ENCODE measurements around the gene MYO16.

The MYO16 gene

DNA sequence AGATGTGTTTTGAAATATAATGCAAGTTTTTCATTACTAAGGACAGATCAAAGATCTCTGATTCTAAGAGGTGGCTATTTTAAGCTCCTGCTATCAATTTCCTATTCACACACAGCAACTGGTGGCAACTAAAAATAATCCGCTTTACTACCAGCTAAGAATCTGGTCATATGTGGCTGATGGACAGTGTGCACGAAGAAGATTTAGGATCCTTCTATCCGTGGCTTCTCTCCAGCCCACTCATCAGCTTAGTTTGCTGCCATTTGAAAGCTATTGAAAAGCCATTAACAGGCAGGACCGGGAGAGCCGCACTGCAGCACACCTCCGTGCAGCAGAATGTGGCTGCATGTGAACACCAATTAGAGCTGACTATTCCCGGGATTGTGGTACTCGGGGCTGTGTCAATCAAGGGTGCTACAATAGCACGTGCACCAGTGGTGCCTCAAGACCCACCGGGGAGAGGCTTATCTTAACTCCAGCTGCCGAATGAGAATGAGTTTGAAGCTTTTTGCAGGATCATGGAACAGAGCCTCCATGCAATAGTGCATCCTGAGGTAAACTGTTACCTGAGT, at the start of gene MYO16:
Gene MYO16, plus strand, starts transcription at position 431 of the 572 bp plus-strand sequence. CDS start 234 bp downstream, outside the sequence.
- Histone ChIP-seq H3K9ac (ENCODE audit: low read depth, low read length, poor library complexity, severe bottlenecking) (no peak within 1 kb of the TSS), H3K9me2 (replicated peaks; ENCODE audit: low read depth, low read length) (no peaks in the 10 kb centered on the region), H3K4me2 (ENCODE audit: low read depth, low read length, poor library complexity, severe bottlenecking) (no peak within 1 kb of the TSS), H3K4me1 (ENCODE audit: insufficient read depth, low read length, poor library complexity, severe bottlenecking) (no peaks in the 10 kb centered on the region), H3K9me3 (ENCODE audit: insufficient read depth, low read depth, low read length) (no peaks in the 10 kb centered on the region), H4K20me1 (ENCODE audit: insufficient read depth, low read length, poor library complexity, severe bottlenecking) (no peaks in the 10 kb centered on the region), H2AFZ (ENCODE audit: low read length) (no peak within 1 kb of the TSS), H3K4me3 (ENCODE audit: low read length, poor library complexity, severe bottlenecking) (no peak within 1 kb of the TSS), H3K79me2 (ENCODE audit: insufficient read depth, low read length) (no peaks in the 10 kb centered on the region), H3F3A (ENCODE audit: low read depth) (no peaks in the 10 kb centered on the region), H3K36me3 (ENCODE audit: insufficient read depth, low read length) (no peaks in the 10 kb centered on the region), H3K27me3 (ENCODE audit: insufficient read depth, low read length, poor library complexity, severe bottlenecking) (no peaks in the 10 kb centered on the region)
- TF ChIP-seq CTCF (conservative IDR thresholded peaks at IDR 0.05; ENCODE audit: low read length), result no peak
- TF ChIP-seq EZH2phosphoT487 (IDR thresholded peaks at IDR 0.05; ENCODE audit: borderline replicate concordance), result no peak

DNA sequence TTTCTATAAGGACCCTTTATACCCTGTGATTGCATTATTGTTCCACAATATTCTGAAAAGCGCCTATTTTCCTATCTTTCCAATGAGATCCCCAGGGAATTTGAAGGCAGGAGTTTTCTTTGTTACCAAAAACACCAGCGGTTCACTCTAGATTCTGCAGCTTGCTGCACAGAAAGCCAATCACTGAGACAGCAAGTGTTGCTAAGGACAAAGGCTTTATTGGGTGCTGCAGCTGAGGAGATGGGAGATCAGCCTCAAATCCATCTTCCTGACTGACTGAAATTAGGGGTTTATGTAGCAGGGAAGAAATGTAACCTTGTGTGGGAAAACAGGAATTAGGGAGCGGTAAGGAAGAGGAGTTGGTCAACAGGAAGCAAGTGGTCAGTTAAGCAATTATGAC, 42.6 kb upstream of the MYO16 start:
- Histone ChIP-seq H3K4me1 (ENCODE audit: insufficient read depth, low read length, poor library complexity, severe bottlenecking) (no peaks in the 10 kb centered on the region), H3K36me3 (ENCODE audit: insufficient read depth, low read length) (no peaks in the 10 kb centered on the region)
- TF ChIP-seq CTCF (conservative IDR thresholded peaks at IDR 0.05; ENCODE audit: low read length), result no peak
- TF ChIP-seq EZH2phosphoT487 (IDR thresholded peaks at IDR 0.05; ENCODE audit: borderline replicate concordance), result no peak

GRCh38 chr13:108588516-108588915, 40.9 kb upstream of the MYO16 start:
- Histone ChIP-seq H3F3A (ENCODE audit: low read depth) (no peaks in the 10 kb centered on the region), H3K4me1 (ENCODE audit: insufficient read depth, low read length, poor library complexity, severe bottlenecking) (no peaks in the 10 kb centered on the region), H3K27me3 (ENCODE audit: insufficient read depth, low read length, poor library complexity, severe bottlenecking) (no peaks in the 10 kb centered on the region), H2AFZ (ENCODE audit: low read length) (no peak overlapping the region), H3K4me3 (ENCODE audit: low read length, poor library complexity, severe bottlenecking) (no peak overlapping the region), H4K20me1 (ENCODE audit: insufficient read depth, low read length, poor library complexity, severe bottlenecking) (no peaks in the 10 kb centered on the region), H3K9me2 (replicated peaks; ENCODE audit: low read depth, low read length) (no peaks in the 10 kb centered on the region), H3K36me3 (ENCODE audit: insufficient read depth, low read length) (no peaks in the 10 kb centered on the region), H3K9me3 (ENCODE audit: insufficient read depth, low read depth, low read length) (no peaks in the 10 kb centered on the region; the same call in 1 of the 2 replicates), H3K79me2 (ENCODE audit: insufficient read depth, low read length) (no peaks in the 10 kb centered on the region), H3K9ac (ENCODE audit: low read depth, low read length, poor library complexity, severe bottlenecking) (no peak overlapping the region), H3K4me2 (ENCODE audit: low read depth, low read length, poor library complexity, severe bottlenecking) (no peak overlapping the region)
- TF ChIP-seq CTCF (conservative IDR thresholded peaks at IDR 0.05; ENCODE audit: low read length) (no peak), EZH2phosphoT487 (IDR thresholded peaks at IDR 0.05; ENCODE audit: borderline replicate concordance) (no peak)

More for the DNA sequence above, 42.6 kb upstream of the MYO16 start:
- H3K9me2 ChIP-seq (replicated peaks; ENCODE audit: low read depth, low read length), result no peaks in the 10 kb centered on the region
- no peaks in the 10 kb centered on the region; the same call in 1 of the 2 replicates for H3K9me3 ChIP-seq (ENCODE audit: insufficient read depth, low read depth, low read length)
- no peaks in the 10 kb centered on the region for H4K20me1 ChIP-seq (ENCODE audit: insufficient read depth, low read length, poor library complexity, severe bottlenecking)
- H2AFZ ChIP-seq (ENCODE audit: low read length), result no peak overlapping the region
- no peaks in the 10 kb centered on the region for H3F3A ChIP-seq (ENCODE audit: low read depth)
- no peaks in the 10 kb centered on the region for H3K79me2 ChIP-seq (ENCODE audit: insufficient read depth, low read length)
- H3K4me3 ChIP-seq (ENCODE audit: low read length, poor library complexity, severe bottlenecking), result no peak overlapping the region
- H3K27me3 ChIP-seq (ENCODE audit: insufficient read depth, low read length, poor library complexity, severe bottlenecking), result no peaks in the 10 kb centered on the region
- no peak overlapping the region for H3K4me2 ChIP-seq (ENCODE audit: low read depth, low read length, poor library complexity, severe bottlenecking)
- no peak overlapping the region for H3K9ac ChIP-seq (ENCODE audit: low read depth, low read length, poor library complexity, severe bottlenecking)
